Esophagus squamous epithelium (tissue), 5 donors: ENCODE data around the gene UBASH3A. TPM values are rescaled to one million over a fixed set of nuclear protein-coding genes. Genes with fewer than 3 reads are reported as not detected.
A peak's percentile ranks its signal among the peaks of the same experiment; 100 is the strongest.

Source experiments
- DNase-seq: peaks from one replicate; lab custom pipeline; 2025; lab: John Stamatoyannopoulos, UW
- H3K27ac ChIP-seq, 4 donors: fragments of 200-600 bp; sonication (generic); one replicate each; pipeline ENCODE4 v1.5.1; 2016 to 2019; ENCODE audit warnings: mild to moderate bottlenecking in 1 of 4
- H3K27me3 ChIP-seq, 4 donors: fragments of 200-600 bp; sonication (generic); 1 replicate in 3 of 4; 2 replicates in 1 of 4; pipeline versions ENCODE4 v1.5.1 to v1.6.0; 2017 to 2021; ENCODE audit warnings: antibody characterized with exemption in 1 of 4
- H3K36me3 ChIP-seq, 3 donors: fragments of 200-600 bp; sonication (generic); one replicate each; pipeline ENCODE4 v1.5.1; 2016 to 2019
- H3K4me1 ChIP-seq, 3 donors: fragments of 200-600 bp; sonication (generic); one replicate each; pipeline ENCODE4 v1.5.1; 2017 to 2019
- H3K4me3 ChIP-seq, 4 donors: fragments of 200-600 bp; sonication (generic); 1 replicate in 3 of 4; 2 replicates in 1 of 4; pipeline ENCODE4 v1.5.1; 2016 to 2019; ENCODE audit warnings: mild to moderate bottlenecking in 2 of 4, moderate library complexity in 1 of 4
- H3K9me3 ChIP-seq, 3 donors: fragments of 200-600 bp; sonication (generic); one replicate each; pipeline ENCODE4 v1.5.1; 2016 to 2019
- CTCF ChIP-seq, 6 experiments: fragments of 450-650 bp in 4 of 6; fragments of 200-600 bp in 2 of 6; sonication (generic) in 2 of 6; IDR thresholded peaks; one replicate each; pipeline ENCODE4 v1.5.1; 2016 to 2019; ENCODE audit warnings: antibody characterized with exemption in 6 of 6, mild to moderate bottlenecking in 4 of 6, moderate library complexity in 4 of 6
- POLR2A ChIP-seq, 4 donors: fragments of 450-650 bp; IDR thresholded peaks; one replicate each; pipeline ENCODE4 v1.6.1; 2017; ENCODE audit warnings: antibody characterized with exemption in 4 of 4, mild to moderate bottlenecking in 4 of 4, moderate library complexity in 3 of 4
- WGBS, 2 donors: methylation state at CpG; one replicate each; pipeline ENCODE4 v1.1.5; 2018; 5-methylcytosine and 5-hydroxymethylcytosine counted together
- intact Hi-C: fragments of 100-400 bp; cut with DNase I; formaldehyde crosslinking; loops from one replicate; pipeline ENCODE4 v1.15.0; 2022
- total RNA-seq, 4 donors: library from RNA; depleted of rRNA; stranded (reverse); fragments of >200 nt; gene quantifications; one replicate each; pipeline ENCODE4 v1.1.0, GENCODE V29; 2016
- donor health status: DM: yes; HTN: yes; CAD: no.

The UBASH3A gene
- 1 to 10 TPM in 1 of 4 donors, under 1 TPM in 3; 0.57 to 1.9 (median 0.73) TPM for total RNA-seq

GRCh38 chr21:42403611-42404231 lies at the start of gene UBASH3A:
Gene UBASH3A (plus strand): TSS chr21:42403902. CDS start chr21:42403946, 44 bp downstream.
- intact Hi-C loops, result no loop called here
- H3K27ac ChIP-seq, result peak within 1 kb of the TSS in 2 of 4 donors; percentile 19 to 37
- no peak for DNase-seq
- no peaks in the 10 kb centered on the region for H3K36me3 ChIP-seq
- H3K4me3 ChIP-seq, result peak within 1 kb of the TSS in 3 of 4 donors; percentile 17 to 28 (median 18)
- WGBS, 2 donors, result 64 to 70% methylated on average over 9 to 14 of the region's 21 CpGs
- TF ChIP-seq POLR2A (IDR thresholded peaks at IDR 0.05) (no peak), CTCF (IDR thresholded peaks at IDR 0.05) (no peak)
- H3K9me3 ChIP-seq, result no peaks in the 10 kb centered on the region
- no peaks in the 10 kb centered on the region for H3K4me1 ChIP-seq
- peaks cover 0 to 3% (median 0%) of the 10 kb centered on the region in 4 donors for H3K27me3 ChIP-seq

GRCh38 chr21:42356046-42356445 lies 47.7 kb upstream of the UBASH3A start:
- no peaks in the 10 kb centered on the region for H3K4me1 ChIP-seq
- H3K27me3 ChIP-seq, result peaks cover 0 to 31% (median 0%) of the 10 kb centered on the region in 4 donors
- H3K27ac ChIP-seq, result no peak overlapping the region
- intact Hi-C loops, result no loop called here
- 78% methylated on average over 2 of the region's 2 CpGs for WGBS, 2 donors
- no peaks in the 10 kb centered on the region for H3K36me3 ChIP-seq
- H3K4me3 ChIP-seq, result no peak overlapping the region
- TF ChIP-seq CTCF (IDR thresholded peaks at IDR 0.05) (no peak), POLR2A (IDR thresholded peaks at IDR 0.05) (no peak)
- DNase-seq, result no peak
- H3K9me3 ChIP-seq, result peaks cover 0 to 36% (median 13%) of the 10 kb centered on the region in 3 donors

GRCh38 chr21:42356650-42357049 lies 47.1 kb upstream of the UBASH3A start:
- no peaks in the 10 kb centered on the region for H3K4me1 ChIP-seq
- DNase-seq, result no peak
- TF ChIP-seq CTCF (IDR thresholded peaks at IDR 0.05) (no peak), POLR2A (IDR thresholded peaks at IDR 0.05) (no peak)
- WGBS, 2 donors, result 45 to 47% methylated on average over 6 of the region's 6 CpGs
- peaks cover 0 to 37% (median 0%) of the 10 kb centered on the region in 4 donors for H3K27me3 ChIP-seq
- intact Hi-C loops, result no loop called here
- H3K4me3 ChIP-seq, result no peak overlapping the region
- H3K9me3 ChIP-seq, result peaks cover 0 to 36% (median 13%) of the 10 kb centered on the region in 3 donors
- no peaks in the 10 kb centered on the region for H3K36me3 ChIP-seq
- H3K27ac ChIP-seq, result no peak overlapping the region

- H3K27me3 ChIP-seq, result peaks cover 0 to 38% (median 0%) of the 10 kb centered on the region in 4 donors
- no peak overlapping the region for H3K27ac ChIP-seq
- no peak overlapping the region for H3K4me3 ChIP-seq
- no peaks in the 10 kb centered on the region for H3K4me1 ChIP-seq
- intact Hi-C loops, result no loop called here
- peaks cover 0 to 36% (median 13%) of the 10 kb centered on the region in 3 donors for H3K9me3 ChIP-seq
- WGBS, 2 donors, result 45 to 59% methylated on average over 3 of the region's 3 CpGs
- TF ChIP-seq CTCF (IDR thresholded peaks at IDR 0.05) (no peak), POLR2A (IDR thresholded peaks at IDR 0.05) (no peak)
- H3K36me3 ChIP-seq, result no peaks in the 10 kb centered on the region
- no peak for DNase-seq
These were observed 46.4 kb upstream of the UBASH3A start for GRCh38 chr21:42357307-42357706.

GRCh38 chr21:42358261-42358660 lies 45.4 kb upstream of the UBASH3A start:
- peaks cover 0 to 44% (median 0%) of the 10 kb centered on the region in 4 donors for H3K27me3 ChIP-seq
- intact Hi-C loops, result no loop called here
- no peak overlapping the region for H3K27ac ChIP-seq
- H3K36me3 ChIP-seq, result no peaks in the 10 kb centered on the region
- H3K4me1 ChIP-seq, result no peaks in the 10 kb centered on the region
- TF ChIP-seq CTCF (IDR thresholded peaks at IDR 0.05) (no peak), POLR2A (IDR thresholded peaks at IDR 0.05) (no peak)
- DNase-seq, result no peak
- 89% methylated on average over 9 to 12 of the region's 12 CpGs for WGBS, 2 donors
- peaks cover 0 to 36% (median 13%) of the 10 kb centered on the region in 3 donors for H3K9me3 ChIP-seq
- no peak overlapping the region for H3K4me3 ChIP-seq
